GM18951 (cell line): ENCODE results near the gene DYRK1B.

Experiments
- POLR2A ChIP-seq: IDR thresholded peaks from 4 replicates; pipeline ENCODE4 v1.6.1; 2011; ENCODE audit warnings: mild to moderate bottlenecking; ENCODE audit not compliant: insufficient read length, insufficient read depth; ENCODE audit errors: extremely low read depth
- in situ Hi-C: fragments of 300-500 bp; cut with MboI; formaldehyde crosslinking; loops from one replicate; pipeline ENCODE4 v1.12.0; 2022; ENCODE audit warnings: low sequenced_read_pairs, mixed read lengths, inconsistent platforms; ENCODE audit not compliant: unreplicated experiment

The DYRK1B gene

DNA sequence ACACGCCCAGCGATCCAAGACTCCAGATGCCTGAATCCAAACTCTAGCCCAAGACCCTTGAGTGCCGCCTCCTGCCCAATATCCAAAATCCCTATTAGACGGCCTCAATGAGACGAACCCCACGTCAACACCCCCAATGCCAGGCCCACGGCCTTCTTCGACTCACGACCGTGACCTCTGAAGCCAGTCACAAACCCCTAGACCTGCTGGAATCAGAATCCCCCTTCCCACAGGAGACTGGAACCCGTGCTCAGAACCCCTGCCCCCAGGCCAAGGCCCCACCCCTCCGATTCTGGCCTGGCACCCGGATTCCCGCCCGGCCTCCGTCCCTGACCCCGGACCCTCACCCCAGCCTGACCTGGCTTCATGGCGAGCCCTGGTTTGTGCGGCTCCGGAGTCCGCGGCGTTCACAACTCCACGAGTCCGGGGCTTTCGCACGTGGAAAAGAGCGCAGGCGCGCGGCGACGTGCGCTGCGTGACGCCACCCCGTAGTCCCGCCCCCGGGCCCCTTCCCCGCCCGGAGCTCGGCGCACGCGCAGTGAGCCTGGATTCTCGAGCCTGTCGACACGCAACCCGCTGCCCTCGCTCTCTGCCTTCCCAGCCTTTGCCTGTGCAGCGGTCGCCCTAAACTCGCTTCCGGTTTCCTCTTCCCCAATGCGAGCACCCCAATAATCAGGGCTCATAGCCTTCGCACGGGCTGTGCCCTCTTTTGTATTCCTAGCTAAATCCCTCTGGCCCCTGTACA, 12.1 kb upstream of the DYRK1B start, which contains the start of gene FBL:
Gene FBL (minus strand): TSS at position 447 of the 745 bp plus-strand sequence. CDS start 79 bp downstream, at position 368.
- in situ Hi-C loops: loop anchor here (10.0 kb wide), 1 partner anchor 171 kb away; no protein-coding TSS in a partner anchor
- peak; percentile 93 for TF ChIP-seq POLR2A

DNA sequence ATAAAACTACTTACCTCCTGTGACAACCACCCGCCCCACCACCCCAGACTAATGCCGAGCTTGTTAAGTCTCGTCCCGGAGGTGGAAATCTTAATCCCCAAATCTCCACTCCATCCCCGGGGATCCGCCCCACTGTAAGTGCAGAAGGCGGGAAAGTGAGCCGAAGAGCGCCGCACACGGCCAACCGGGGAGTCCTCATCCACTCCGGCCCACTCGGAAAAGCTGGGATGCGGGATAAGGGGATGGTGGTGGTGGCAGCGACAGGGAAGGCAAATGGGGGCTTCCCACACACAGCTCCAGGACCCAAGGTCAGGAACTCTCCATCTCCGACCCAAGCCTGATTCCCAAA, 11.6 kb upstream of the DYRK1B start:
- in situ Hi-C loops: loop anchor here (10.0 kb wide), 1 partner anchor 171 kb away; no protein-coding TSS in a partner anchor
- no peak for TF ChIP-seq POLR2A

DNA sequence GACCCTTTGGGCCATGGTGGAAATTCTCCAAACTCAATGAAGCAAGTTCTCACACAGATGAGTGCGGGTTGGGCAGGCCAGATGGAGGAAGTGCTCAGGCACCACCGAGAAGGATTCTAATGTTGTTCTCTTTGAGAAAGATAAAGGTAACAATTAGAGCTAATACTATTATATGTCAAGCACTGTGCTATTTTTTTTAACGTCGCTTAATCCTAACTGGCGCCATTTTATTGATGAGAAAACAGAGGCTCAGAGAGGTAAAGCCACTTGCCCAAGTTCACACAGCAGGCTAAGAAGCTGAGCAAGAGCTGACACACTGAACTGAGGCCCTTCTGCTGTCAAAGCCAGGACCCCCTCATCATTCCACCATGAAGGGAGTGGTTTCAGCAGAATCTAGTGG, 11.2 kb upstream of the DYRK1B start:
- no peak for TF ChIP-seq POLR2A
- in situ Hi-C loops: loop anchor here (10.0 kb wide), 1 partner anchor 170 kb away; no protein-coding TSS in a partner anchor

DNA sequence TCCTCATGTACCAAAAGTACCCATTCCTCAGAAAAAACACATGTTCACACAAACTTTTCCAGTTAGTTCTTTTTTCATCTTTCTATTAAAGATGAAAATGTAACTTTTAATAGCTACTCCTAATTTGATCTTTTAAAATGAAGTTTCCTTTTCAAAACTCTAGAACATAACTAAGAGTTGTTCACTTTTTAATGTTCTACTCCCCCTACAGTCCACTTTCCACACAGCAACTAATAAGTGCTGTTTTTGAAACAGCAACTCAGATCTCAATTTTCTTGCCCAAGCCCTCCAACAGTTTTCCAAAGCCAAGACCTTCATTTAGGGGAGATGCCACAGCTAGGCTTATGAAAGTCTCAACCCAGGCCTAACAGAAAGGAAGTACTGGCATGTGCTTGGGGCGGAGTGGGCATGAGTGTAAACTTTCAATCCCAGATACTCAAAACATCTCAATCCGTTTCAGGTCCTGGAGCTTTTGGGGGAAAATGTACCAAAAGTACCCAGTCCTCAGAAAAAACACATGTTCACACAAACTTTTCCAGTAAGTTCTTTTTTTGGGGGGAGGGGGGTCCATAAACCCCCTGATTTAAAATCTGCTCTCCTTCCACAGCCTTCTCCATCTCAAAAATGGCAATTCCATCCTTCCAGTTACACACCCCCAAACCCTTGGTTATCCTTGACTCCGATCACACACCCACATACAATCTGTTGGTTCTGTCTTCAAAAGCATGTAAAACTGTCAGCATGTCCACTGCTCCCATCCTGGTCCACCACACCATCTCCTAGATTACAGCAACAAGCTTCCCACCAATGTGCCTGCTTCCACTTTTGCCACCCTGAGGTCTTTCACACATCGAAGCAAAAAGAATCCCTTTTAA, 10.2 kb upstream of the DYRK1B start:
- no peak for TF ChIP-seq POLR2A
- in situ Hi-C loops: loop anchor here (10.0 kb wide), 1 partner anchor 169 kb away; no protein-coding TSS in a partner anchor

DNA sequence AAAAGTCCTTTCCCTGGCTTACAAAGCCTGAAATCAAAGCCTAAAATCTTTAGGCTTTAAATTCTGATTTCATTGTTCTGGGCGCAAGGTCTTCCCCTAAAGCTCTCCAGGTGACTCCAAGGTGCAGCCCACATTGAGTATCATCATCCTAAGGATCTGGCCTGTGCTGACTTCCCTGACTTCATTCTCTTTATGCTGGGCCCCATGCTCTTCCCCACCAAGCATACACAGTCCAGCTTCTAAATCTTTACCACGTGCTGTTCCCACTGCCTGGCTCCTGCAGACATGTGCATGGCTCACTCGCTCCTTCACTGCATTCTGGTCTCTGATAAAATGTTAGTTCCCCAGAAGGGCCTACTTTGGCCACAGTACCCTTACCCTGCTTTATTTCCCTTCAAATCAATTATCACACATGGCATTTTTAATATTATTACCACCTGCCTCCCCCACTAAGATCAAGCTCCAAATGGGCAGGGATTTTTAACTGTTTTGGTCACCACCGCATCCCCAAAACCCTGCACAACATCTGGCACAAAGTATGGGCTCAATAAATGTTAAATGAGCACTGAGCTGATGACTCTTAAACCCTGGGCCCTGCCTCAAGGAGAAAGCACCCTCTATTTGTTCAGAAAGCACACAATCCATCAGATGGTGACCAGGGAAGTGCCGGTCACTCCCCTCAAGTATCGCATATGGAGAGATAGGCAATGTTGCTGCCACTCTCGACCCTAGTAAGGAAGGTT, 8.9 kb upstream of the DYRK1B start:
- no peak for TF ChIP-seq POLR2A
- in situ Hi-C loops: loop anchor here (10.0 kb wide), 1 partner anchor 168 kb away; no protein-coding TSS in a partner anchor

DNA sequence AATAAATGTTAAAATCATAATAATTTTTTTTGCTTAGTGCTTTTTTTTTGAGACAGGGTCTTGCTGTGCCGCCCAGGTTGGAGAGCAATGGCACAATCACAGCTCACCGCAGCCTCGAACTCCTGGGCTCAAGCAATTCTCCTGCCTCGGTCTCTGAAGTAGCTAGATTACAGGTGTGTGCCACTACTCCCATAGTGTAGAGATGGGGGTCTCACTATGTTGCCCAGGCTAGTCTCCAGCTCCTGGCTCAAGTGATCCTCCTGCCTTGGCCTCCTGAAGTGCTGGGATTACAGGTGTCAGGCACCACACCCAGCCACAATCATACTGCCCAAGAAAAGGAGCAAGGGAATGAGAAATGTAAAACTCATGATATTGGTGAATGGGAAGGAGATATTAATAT, 7.1 kb upstream of the DYRK1B start:
- TF ChIP-seq POLR2A: no peak
- in situ Hi-C loops: loop anchor here (10.0 kb wide), 1 partner anchor 166 kb away; no protein-coding TSS in a partner anchor

DNA sequence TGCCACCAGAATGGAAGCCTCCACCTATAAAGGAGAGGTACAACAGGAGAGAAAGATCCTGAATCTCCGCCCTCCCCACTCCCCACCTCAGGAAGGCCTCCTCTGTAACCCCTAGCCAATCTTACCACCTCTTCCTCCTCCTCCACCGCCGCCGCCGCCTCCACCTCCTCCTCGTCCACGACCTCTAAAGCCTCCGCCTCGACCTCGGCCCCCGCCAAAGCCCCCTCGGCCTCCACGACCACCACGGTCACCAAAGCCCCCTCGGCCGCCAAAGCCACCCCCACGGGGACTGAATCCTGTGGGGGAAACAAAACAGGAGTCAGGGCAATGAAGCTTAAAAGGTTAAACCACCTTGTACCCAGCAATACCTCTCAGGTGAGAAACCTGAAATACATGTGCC, 6.5 kb upstream of the DYRK1B start:
- no peak for TF ChIP-seq POLR2A
- in situ Hi-C loops: loop anchor here (10.0 kb wide), 1 partner anchor 166 kb away; no protein-coding TSS in a partner anchor

DNA sequence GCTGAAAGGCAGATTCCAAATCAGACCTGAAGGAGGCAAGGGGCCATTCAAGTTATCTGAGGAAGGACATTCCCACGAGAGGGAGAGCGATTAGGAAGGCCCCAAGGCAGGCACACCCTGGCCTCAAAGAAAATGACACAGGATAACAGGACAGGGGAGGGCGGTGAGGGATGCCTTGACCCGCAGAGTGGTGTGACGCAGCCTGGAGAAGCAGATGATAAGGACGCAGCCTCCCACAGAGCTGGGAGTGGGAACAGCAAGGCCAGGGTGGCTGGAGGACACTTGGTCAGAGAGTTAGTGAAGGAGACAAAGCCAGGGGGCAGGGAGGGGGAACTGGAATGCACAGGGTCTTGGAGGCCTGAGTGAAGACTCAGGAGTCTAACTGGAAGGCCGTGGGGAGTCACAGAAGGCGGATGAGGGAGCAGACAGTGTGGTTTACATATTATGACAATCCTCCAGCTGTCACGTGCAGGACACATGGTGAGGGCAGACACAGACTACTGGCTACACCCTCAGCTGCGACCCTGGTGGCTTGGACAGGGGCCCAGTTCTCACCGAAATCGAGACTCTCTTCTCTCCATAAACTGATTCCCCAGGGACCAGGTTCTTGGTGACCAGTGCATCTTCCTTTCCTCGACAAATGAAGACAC, 5.8 kb upstream of the DYRK1B start:
- no peak for TF ChIP-seq POLR2A
- in situ Hi-C loops: loop anchor here (10.0 kb wide), 1 partner anchor 165 kb away; no protein-coding TSS in a partner anchor

DNA sequence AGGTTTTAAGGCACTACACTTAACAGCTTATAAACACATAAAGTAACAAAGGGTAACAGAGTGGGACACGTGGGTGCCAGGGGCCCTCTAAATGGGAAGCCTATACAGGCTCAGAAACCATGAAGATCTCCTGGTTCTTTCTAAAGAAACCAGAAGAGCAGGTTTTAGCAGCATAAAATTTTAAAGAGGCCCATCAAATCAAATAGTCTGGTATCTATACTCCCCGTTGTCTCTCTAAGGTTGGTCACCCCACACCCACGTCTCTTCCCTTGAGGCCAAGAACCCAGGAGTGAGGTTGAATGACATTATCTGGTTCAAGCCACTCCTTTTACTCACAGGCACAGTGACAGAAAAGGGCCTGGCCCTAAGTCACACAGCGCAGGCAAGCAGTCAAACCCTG, 4.6 kb upstream of the DYRK1B start:
- in situ Hi-C loops: no loop called here

DNA sequence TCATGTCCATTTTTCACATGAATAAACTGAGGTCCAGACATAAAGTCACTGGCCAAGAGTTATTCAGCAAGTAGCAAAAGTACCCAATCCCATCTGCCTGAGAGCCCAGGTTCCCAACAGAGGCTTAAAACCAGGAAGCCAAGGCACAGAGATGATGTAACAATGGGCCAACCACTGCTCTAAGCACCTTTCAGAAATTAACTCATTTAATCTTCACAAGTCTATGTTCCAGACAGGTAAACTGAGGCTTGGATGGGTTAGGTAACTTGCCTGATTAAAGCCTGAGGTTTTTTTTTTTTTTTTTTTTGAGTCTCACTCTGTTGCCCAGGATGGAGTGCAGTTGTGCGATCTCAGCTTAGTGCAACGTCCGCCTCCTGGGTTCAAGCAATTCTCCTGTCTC, 4.0 kb upstream of the DYRK1B start:
- in situ Hi-C loops: no loop called here
- no peak for TF ChIP-seq POLR2A

More for the DNA sequence above, 4.6 kb upstream of the DYRK1B start:
- no peak for TF ChIP-seq POLR2A

DNA sequence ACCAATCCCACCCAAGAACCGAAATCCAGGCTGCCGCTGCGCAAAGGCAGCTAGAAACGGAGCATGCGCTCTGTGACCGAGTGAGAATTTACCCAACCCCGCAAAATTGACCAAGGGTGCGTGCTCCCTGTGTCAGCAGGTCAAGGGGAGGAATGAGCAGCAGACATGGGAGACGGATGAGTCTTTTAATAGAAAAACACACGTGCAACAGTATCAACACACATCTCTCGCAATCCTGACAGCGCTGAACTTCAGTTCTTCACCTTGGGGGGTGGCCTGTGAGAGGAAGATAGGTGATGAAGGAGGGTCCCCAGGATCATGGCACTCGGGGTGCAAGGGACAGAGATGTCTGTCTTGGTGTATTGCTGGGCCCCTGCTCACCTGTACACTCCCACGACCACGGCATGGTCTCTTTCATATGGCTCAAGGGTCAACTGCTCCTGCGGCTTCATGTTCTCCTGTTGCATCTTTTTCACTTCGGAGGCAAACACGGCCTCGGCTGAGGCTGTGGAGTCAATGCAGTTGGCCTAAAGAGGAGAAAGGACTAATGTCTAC, 402 bp upstream of the DYRK1B start:
- in situ Hi-C loops: no loop called here
- no peak for TF ChIP-seq POLR2A

DNA sequence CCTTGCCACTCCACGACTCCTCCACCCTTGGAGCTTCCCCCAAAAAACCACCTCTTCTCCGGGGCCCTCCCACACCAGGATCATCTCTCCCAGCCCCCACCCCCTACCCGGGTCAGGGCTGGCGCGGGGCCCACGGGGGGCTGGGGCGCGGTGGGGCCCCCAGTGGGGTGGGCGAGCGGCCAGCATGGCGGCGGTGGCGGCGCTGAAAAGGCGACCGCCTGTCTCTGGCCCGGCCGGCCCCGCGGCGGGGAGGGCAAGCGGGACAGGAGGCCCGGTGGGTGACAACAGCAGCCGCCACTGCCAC, 850 bp downstream of the DYRK1B start:
- TF ChIP-seq POLR2A: no peak
- in situ Hi-C loops: no loop called here
